HG03469 (cell line): ENCODE measurements around the gene TMEM250.
"Not testable (repeated sequence)": the region's sequence is repeated elsewhere in the genome, so short reads cannot be mapped to it uniquely, and the experiment has no call there.

ENCODE experiments used
- ATAC-seq: cut with Tn5 transposase; IDR thresholded peaks from one replicate; pipeline ENCODE4 v1.9.1; 2021; ENCODE audit warnings: mild to moderate bottlenecking, moderate library complexity, moderate number of reproducible peaks; ENCODE audit not compliant: unreplicated experiment

Gene TMEM250

GRCh38 chr9:136118320-136119060 is at the start of gene TMEM250:
Gene TMEM250 (minus strand): TSS chr9:136118875. CDS start chr9:136116900, 1,975 bp downstream.
- peak; percentile 59 for ATAC-seq

DNA sequence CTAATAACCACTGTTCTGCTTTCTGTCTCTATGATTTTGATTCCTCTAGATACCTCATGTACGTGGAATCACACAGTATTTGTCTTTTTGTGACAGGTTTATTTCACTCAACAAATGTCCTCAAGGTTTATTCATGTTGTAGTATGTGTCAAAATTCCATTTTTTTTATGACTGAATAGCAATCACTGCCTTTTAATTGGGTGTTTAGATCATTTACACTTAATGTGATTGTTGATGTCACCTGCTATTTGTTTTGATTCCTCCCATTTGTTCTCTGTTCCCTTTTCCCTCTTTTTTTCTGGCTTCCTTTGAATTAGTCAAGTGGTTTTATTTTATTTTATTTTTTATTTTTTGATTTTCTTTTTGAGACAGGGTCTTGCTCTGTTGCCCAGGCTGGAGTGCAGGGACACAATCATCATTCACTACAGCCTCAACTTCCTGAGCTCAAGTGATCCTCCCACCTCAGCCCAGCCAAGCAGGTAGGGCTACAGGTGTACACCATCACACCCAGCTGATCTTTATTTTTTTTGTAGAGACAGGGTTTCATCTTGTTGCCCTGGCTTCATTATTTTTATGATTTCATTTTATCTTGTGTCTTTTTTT is 44.7 kb upstream of the TMEM250 start:
- no peak for ATAC-seq

- ATAC-seq = no peak
Observed at GRCh38 chr9:136160995-136161610, 42.4 kb upstream of the TMEM250 start.

DNA sequence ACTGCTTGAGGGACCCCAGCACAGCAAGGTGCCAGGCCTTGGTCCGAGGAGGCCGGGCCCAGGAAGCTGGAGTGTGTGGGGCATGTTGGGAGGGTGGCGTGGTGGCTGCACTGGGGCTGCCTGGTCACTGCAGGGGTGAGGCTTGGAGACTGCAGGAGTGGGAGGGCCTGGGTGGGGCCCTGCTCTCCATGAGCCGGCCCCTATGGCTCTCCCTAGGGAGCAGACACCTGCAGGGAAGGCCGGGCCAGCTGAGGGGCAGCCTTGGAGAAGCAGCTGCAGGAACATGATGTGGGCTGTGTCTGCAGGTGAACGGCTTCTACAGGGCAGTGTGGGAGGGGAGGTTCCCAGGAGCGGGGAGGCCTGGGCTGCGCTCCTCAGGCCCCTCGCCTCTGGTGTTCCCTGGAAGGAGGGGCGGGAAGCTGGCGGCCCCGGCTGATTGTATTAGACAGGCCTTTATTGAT is 41.7 kb upstream of the TMEM250 start:
- ATAC-seq = no peak

GRCh38 chr9:136159851-136160250 is 41.2 kb upstream of the TMEM250 start:
- no peak for ATAC-seq

GRCh38 chr9:136157477-136158265 is 39.0 kb upstream of the TMEM250 start:
- no peak for ATAC-seq

DNA sequence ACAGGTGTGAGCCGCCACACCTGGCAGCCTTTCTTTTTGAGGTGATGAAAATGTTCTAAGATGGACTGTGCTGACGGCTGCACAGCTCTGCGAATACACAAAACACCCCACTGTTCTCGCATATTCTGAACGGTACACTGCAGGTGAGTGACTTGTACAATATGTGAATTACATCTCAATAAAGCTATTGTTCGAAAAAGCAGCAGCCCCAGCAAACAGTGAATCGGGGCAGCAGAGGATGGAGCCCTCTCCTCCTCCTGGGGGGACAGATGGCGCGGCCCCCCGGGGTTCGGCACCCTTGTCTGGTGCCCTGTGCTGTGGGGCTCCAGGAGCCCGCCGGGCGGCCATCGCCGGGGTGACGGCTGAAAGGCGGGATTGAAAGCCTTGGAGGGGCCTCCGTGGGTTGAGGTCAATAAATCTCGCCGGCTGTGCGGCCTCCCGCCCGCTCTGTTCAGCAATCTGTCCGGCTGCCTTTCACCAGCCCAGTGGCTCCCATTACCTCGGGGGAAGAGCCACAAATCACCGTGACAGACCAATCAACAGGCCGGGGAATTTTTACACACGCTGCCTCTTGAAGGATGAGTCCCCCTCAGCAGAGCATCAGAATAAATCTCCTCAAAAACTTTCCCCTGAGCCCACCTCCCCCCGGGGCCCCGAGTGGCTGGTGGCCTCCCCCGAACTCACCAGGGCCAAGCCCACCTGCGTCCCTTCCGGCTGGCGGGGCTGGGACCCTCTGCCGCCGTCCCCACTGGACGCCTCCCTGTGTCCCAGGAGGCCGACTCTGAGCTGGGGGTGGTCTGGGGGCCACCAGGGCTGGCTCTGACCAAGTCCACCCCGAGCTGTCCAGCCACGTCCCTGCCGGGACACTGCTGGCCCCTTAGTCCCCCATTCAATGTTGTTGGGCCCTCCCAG is 37.8 kb upstream of the TMEM250 start:
- no peak for ATAC-seq

GRCh38 chr9:136155576-136155975 is 36.9 kb upstream of the TMEM250 start:
- ATAC-seq = no peak

GRCh38 chr9:136154943-136155342 is 36.3 kb upstream of the TMEM250 start:
- no peak for ATAC-seq

- ATAC-seq = no peak
Observed at GRCh38 chr9:136153381-136154065, 34.8 kb upstream of the TMEM250 start.

DNA sequence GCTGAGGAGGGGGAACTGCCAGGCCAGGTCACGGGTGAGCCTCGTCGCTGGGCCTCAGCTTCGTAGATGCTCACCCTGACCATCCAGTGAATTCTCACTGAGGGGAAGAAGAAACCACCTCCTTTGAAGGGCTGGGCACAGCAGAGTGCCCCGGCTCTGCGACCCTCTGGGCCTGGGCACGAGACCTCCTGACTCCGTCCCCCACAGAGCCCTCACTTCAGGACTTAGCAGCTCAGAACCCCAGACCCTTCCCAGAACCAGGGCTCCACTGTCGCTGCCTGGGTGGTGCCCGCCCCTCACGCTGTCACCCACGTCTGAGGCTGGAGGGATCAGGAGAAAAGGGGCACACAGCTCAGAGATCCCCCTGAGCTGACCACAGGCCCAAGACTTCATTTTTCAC is 34.3 kb upstream of the TMEM250 start:
- no peak for ATAC-seq

GRCh38 chr9:136152543-136152866 is 33.8 kb upstream of the TMEM250 start:
- ATAC-seq = no peak

DNA sequence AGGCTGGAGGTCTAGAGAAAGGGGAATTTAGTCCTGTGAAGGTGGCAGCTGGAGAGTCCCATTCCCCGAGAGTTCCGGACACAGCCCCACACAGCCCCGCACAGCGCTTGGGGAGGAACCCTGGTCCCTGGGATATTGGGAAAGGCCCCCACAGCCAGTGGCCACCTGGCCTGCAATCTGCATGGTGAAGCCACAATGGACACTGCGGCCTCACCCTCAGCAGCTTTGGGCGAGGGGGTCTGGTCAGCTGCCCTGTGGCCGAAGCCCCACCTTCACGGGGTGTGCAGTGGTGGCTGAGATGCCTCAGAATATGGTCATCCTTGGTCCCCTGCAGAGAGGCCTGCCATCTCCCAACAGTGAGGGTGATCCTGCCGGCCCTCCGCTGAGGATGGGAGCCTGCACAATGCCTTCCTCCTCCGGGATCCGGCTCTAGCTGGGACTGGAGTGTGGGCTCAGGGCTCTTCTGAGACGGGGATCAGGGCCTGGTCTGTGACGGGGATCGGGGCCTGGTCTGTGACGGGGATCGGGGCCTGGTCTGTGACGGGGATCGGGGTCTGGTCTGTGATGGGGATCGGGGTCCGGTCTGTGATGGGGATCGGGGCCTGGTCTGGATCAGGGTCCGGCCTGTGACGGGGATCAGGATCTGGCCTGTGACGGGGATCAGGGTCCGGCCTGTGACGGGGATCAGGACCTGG is 33.3 kb upstream of the TMEM250 start:
- ATAC-seq = no peak

GRCh38 chr9:136151214-136151804 is 32.6 kb upstream of the TMEM250 start:
- no peak for ATAC-seq

DNA sequence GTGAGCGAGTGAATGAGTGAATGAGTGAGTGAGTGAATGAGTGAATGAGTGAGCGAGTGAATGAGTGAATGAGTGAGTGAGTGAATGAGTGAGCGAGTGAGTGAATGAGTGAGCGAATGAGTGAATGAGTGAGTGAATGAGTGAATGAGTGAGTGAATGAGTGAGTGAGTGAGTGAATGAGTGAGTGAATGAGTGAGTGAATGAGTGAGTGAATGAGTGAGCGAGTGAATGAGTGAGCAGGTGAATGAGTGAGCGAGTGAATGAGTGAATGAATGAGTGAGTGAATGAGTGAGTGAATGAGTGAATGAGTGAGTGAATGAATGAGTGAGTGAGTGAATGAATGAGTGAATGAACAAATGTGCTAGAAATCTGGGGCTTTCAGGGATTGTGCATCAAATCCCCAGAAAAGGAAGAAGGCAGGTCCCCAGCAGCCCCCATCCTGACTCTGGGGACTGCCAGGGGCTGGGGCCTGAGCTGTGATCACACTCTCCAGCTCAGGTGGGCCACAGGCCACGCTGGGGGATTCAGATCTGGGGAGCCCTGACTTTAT is 32.1 kb upstream of the TMEM250 start:
- not testable (repeated sequence) for ATAC-seq

DNA sequence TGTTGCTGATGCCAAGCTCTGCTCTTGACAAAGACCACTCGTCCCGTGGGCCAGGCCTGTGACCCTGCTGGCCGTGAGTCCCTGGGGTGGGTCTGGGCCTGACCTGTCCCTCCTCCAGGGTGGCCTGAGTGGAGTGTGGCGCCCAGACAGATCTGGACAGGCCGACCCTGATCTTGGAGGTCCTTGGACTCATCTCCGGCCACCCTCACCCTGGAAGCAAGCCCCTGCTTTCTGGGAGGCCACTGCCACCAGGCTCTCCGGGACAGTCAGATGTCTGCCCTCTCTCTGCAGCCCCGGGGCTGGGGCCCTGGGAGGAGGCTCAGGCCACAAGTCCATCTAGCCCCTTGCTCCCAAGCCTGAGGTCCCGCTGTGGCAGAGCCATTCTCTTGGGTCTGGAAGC is 31.2 kb upstream of the TMEM250 start:
- no peak for ATAC-seq

- no peak for ATAC-seq
Observed at GRCh38 chr9:136149337-136149736, 30.7 kb upstream of the TMEM250 start.

DNA sequence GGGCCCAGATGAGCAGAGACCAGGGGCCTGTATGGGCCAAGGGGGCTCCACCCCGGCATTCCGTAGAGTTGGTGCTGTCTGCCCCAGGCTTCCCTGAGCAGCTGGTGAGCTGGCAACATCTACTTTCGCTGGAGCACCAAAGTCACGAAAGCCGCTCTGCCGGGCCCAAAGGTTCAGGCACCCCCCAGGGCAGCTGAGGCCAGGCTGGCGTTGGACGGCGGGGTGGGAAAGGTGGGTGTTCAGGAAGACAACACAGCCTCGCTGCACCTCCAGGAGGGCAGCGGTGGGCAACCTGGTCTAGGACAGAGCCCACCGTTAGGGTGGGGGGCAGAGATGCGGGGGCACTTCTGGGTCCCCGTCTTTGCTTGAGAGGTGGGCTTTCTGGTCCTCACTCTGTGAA is 30.1 kb upstream of the TMEM250 start:
- no peak for ATAC-seq
